A549 (cell line): ENCODE measurements around the gene CENPU. TPM values are rescaled to one million over a fixed set of nuclear protein-coding genes. Genes with fewer than 3 reads are reported as not detected.

Experiments
- ATAC-seq, 2 experiments: fragments of 200-7000 bp in 1 of 2; fragments of >200 bp in 1 of 2; cut with Nextera tagmentation in 1 of 2; cut with Tn5 transposase in 1 of 2; 3 replicates each; pipeline versions ENCODE4 v1.8.0 to v1.9.1; 2018 to 2020; ENCODE audit warnings: mild to moderate bottlenecking in 1 of 2, moderate library complexity in 1 of 2
- CTCF ChIA-PET: fragments of 300-600 bp; sonication (Branson Sonifier 250); formaldehyde crosslinking; extraction: SDS; loops from one replicate; lab custom pipeline; 2021; ENCODE audit warnings: antibody characterized with exemption, inconsistent platforms; lab: Yijun Ruan, JAX
- POLR2A ChIA-PET: fragments of 350-600 bp; formaldehyde crosslinking; extraction: SDS; loops from one replicate; lab custom pipeline; 2021; ENCODE audit warnings: antibody characterized with exemption, inconsistent platforms; lab: Yijun Ruan, JAX
- DNase-seq, 2 experiments: peaks; one replicate each; pipeline versions ENCODE4 v3.0.0 to v3.0.0-alpha.2; 2011 to 2016; ENCODE audit warnings: low read depth in 1 of 2, low spot score in 1 of 2
- FAIRE-seq: peaks from 2 replicates; lab custom pipeline; 2011; peaks lifted over from hg19 to GRCh38; lab: Jason Lieb, UNC
- H3K27ac ChIP-seq, 2 experiments: fragments of >200 bp; sonication (Bioruptor Twin); formaldehyde crosslinking; 3 replicates each; pipeline ENCODE4 v1.5.1; 2016 to 2017
- H3K4me1 ChIP-seq: fragments of >200 bp; sonication (Bioruptor Twin); formaldehyde crosslinking; 3 replicates; pipeline ENCODE4 v1.6.1; 2016
- H3K4me2 ChIP-seq: fragments of >200 bp; sonication (Bioruptor Twin); formaldehyde crosslinking; 3 replicates; pipeline ENCODE4 v1.6.1; 2016
- H3K4me3 ChIP-seq: fragments of >200 bp; sonication (Bioruptor Twin); formaldehyde crosslinking; 3 replicates; pipeline ENCODE4 v1.5.1; 2016
- H3K9me3 ChIP-seq: fragments of >200 bp; sonication (Bioruptor Twin); formaldehyde crosslinking; 3 replicates; pipeline ENCODE4 v1.6.1; 2016
- BHLHE40 ChIP-seq: IDR thresholded peaks from 2 replicates; pipeline ENCODE4 v1.6.1; 2012; ENCODE audit warnings: low read depth, low read length, inconsistent platforms
- CBX2 ChIP-seq: fragments of 200-600 bp; sonication (generic); IDR thresholded peaks from 2 replicates; pipeline ENCODE4 v1.6.1; 2016; ENCODE audit warnings: low read depth, mild to moderate bottlenecking, borderline replicate concordance
- CBX8 ChIP-seq: fragments of 200-600 bp; sonication (generic); IDR thresholded peaks from 2 replicates; pipeline ENCODE4 v1.6.1; 2016
- CHD2 ChIP-seq: fragments of 150-350 bp; IDR thresholded peaks from 2 replicates; pipeline ENCODE4 v1.6.1; 2014; ENCODE audit warnings: low read length; ENCODE audit not compliant: partially characterized antibody
- CHD4 ChIP-seq: fragments of 200-600 bp; sonication (generic); IDR thresholded peaks from 2 replicates; pipeline ENCODE4 v1.6.1; 2016; ENCODE audit warnings: antibody characterized with exemption, mild to moderate bottlenecking, borderline replicate concordance
- FOSB ChIP-seq: fragments of 250-450 bp; sonication (Bioruptor Pico); IDR thresholded peaks from 2 replicates; pipeline ENCODE4 v1.5.0; 2020; ENCODE audit warnings: mild to moderate bottlenecking, moderate library complexity
- GATA3 ChIP-seq: IDR thresholded peaks from 2 replicates; pipeline ENCODE4 v1.6.1; 2012; ENCODE audit warnings: borderline replicate concordance
- HOXB13 ChIP-seq: fragments of 250-450 bp; sonication (Bioruptor Pico); IDR thresholded peaks from 2 replicates; pipeline ENCODE4 v1.5.0; 2020; ENCODE audit warnings: low read depth, mild to moderate bottlenecking, moderate library complexity
- HOXB5 ChIP-seq: fragments of 250-450 bp; sonication (Bioruptor Pico); IDR thresholded peaks from 2 replicates; pipeline ENCODE4 v1.5.0; 2020; ENCODE audit warnings: mild to moderate bottlenecking, moderate library complexity
- JUN ChIP-seq, 2 experiments: fragments of >200 bp; sonication (Bioruptor Twin); formaldehyde crosslinking; IDR thresholded peaks; 2 replicates in 1 of 2; 3 replicates in 1 of 2; pipeline ENCODE4 v1.6.1; 2016 to 2017
- JUNB ChIP-seq: fragments of >200 bp; sonication (Bioruptor Twin); formaldehyde crosslinking; IDR thresholded peaks from 2 replicates; pipeline ENCODE4 v1.6.1; 2016
- MYC ChIP-seq: IDR thresholded peaks from 2 replicates; pipeline ENCODE4 v1.6.1; 2012; ENCODE audit warnings: mild to moderate bottlenecking, inconsistent platforms, low read length, improper control_type of control experiment, borderline replicate concordance
- NFE2L2 ChIP-seq: fragments of 150-350 bp; conservative IDR thresholded peaks from 2 replicates; pipeline ENCODE4 v1.6.1; 2014; ENCODE audit warnings: low read length
- NPAS2 ChIP-seq: fragments of 250-450 bp; sonication (Bioruptor Pico); IDR thresholded peaks from 2 replicates; pipeline ENCODE4 v1.8.0; 2022; ENCODE audit warnings: mild to moderate bottlenecking, moderate library complexity, borderline replicate concordance
- NR3C1 ChIP-seq: fragments of >200 bp; sonication (Bioruptor Twin); formaldehyde crosslinking; IDR thresholded peaks from 3 replicates; pipeline ENCODE4 v1.6.1; 2017
- PHF8 ChIP-seq: fragments of 200-600 bp; sonication (generic); IDR thresholded peaks from 2 replicates; pipeline ENCODE4 v1.6.1; 2016; ENCODE audit warnings: low read depth, mild to moderate bottlenecking, antibody characterized with exemption, moderate library complexity, borderline replicate concordance
- POLR2AphosphoS2 ChIP-seq: conservative IDR thresholded peaks from 2 replicates; pipeline ENCODE4 v1.6.1; 2012; ENCODE audit warnings: low read length, improper control_type of control experiment, inconsistent platforms
- RCOR1 ChIP-seq: fragments of 150-350 bp; IDR thresholded peaks from 2 replicates; pipeline ENCODE4 v1.6.1; 2014; ENCODE audit warnings: antibody characterized with exemption, low read length, low read depth
- ZFP36 ChIP-seq: fragments of 450-650 bp; IDR thresholded peaks from 2 replicates; pipeline ENCODE4 v1.6.1; 2014; ENCODE audit warnings: borderline replicate concordance; ENCODE audit not compliant: partially characterized antibody
- WGBS: methylation state at CpG from one replicate; pipeline ENCODE4 v1.1.6; 2017; ENCODE audit errors: missing lambda C conversion rate; 5-methylcytosine and 5-hydroxymethylcytosine counted together
- polyA plus RNA-seq, 4 experiments: library from polyadenylated mRNA; depleted of rRNA in 3 of 4; stranded (reverse); fragments of >200 nt; fragmentation: RNase III in 1 of 4; extraction: RNeasy Plus Mini Kit Qiagen cat#74134 plus additional on column Dnase treatment in 1 of 4; gene quantifications; 2 replicates in 3 of 4; 3 replicates in 1 of 4; pipeline ENCODE4 v1.2.3, GENCODE V29; 2011 to 2017
- TF ChIP-seq, protein P1 (sequence below): fragments of 200-600 bp; sonication (generic); IDR thresholded peaks from 2 replicates; pipeline ENCODE4 v1.6.1; 2016; ENCODE audit warnings: antibody characterized with exemption, mild to moderate bottlenecking, moderate library complexity
- TF ChIP-seq, protein P2 (sequence below): IDR thresholded peaks from 2 replicates; pipeline ENCODE4 v1.6.1; 2012
- TF ChIP-seq, protein P3 (sequence below): fragments of 450-650 bp; IDR thresholded peaks from 2 replicates; pipeline ENCODE4 v1.6.1; 2014; ENCODE audit warnings: antibody characterized with exemption
- TF ChIP-seq, protein P4 (sequence below): IDR thresholded peaks from 2 replicates; pipeline ENCODE4 v1.6.1; 2012

Gene CENPU
- polyA plus RNA-seq, 2 of the 4 experiments (the other 2 are of a cell fraction) = 22.9 to 28.4 TPM

- TF ChIP-seq HOXB5 (CRISPR knock-in tag) (no peak), ZFP36 (no peak), NPAS2 (CRISPR knock-in tag) (no peak), CBX8 (no peak), CHD4 (no peak), JUNB (no peak), FOSB (CRISPR knock-in tag) (no peak), JUN (IDR thresholded peaks at IDR 0.05) (no peak), PHF8 (no peak), CHD2 (no peak), NFE2L2 (no peak), CBX2 (no peak), GATA3 (no peak), MYC (no peak), HOXB13 (CRISPR knock-in tag) (no peak)
- TF ChIP-seq, protein P1, sequence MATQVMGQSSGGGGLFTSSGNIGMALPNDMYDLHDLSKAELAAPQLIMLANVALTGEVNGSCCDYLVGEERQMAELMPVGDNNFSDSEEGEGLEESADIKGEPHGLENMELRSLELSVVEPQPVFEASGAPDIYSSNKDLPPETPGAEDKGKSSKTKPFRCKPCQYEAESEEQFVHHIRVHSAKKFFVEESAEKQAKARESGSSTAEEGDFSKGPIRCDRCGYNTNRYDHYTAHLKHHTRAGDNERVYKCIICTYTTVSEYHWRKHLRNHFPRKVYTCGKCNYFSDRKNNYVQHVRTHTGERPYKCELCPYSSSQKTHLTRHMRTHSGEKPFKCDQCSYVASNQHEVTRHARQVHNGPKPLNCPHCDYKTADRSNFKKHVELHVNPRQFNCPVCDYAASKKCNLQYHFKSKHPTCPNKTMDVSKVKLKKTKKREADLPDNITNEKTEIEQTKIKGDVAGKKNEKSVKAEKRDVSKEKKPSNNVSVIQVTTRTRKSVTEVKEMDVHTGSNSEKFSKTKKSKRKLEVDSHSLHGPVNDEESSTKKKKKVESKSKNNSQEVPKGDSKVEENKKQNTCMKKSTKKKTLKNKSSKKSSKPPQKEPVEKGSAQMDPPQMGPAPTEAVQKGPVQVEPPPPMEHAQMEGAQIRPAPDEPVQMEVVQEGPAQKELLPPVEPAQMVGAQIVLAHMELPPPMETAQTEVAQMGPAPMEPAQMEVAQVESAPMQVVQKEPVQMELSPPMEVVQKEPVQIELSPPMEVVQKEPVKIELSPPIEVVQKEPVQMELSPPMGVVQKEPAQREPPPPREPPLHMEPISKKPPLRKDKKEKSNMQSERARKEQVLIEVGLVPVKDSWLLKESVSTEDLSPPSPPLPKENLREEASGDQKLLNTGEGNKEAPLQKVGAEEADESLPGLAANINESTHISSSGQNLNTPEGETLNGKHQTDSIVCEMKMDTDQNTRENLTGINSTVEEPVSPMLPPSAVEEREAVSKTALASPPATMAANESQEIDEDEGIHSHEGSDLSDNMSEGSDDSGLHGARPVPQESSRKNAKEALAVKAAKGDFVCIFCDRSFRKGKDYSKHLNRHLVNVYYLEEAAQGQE = no peak
- TF ChIP-seq, protein P2, sequence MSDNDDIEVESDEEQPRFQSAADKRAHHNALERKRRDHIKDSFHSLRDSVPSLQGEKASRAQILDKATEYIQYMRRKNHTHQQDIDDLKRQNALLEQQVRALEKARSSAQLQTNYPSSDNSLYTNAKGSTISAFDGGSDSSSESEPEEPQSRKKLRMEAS = no peak
- TF ChIP-seq, protein P3, sequence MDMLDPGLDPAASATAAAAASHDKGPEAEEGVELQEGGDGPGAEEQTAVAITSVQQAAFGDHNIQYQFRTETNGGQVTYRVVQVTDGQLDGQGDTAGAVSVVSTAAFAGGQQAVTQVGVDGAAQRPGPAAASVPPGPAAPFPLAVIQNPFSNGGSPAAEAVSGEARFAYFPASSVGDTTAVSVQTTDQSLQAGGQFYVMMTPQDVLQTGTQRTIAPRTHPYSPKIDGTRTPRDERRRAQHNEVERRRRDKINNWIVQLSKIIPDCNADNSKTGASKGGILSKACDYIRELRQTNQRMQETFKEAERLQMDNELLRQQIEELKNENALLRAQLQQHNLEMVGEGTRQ = no peak
- TF ChIP-seq, all 56 proteins: peak for 0
- DNase-seq (no peak), FAIRE-seq (no peak), ATAC-seq (no peak)
- 94% methylated on average over 5 of the region's 5 CpGs for WGBS
- H3K4me2 ChIP-seq = no peak overlapping the region
- H3K9me3 ChIP-seq = no peaks in the 10 kb centered on the region
- H3K4me3 ChIP-seq = no peak overlapping the region
- no peak overlapping the region for H3K27ac ChIP-seq
- no peaks in the 10 kb centered on the region for H3K4me1 ChIP-seq
- POLR2A ChIA-PET = no interaction called here
- CTCF ChIA-PET = no interaction called here
Observed at GRCh38 chr4:184675018-184675417, 58.9 kb downstream of the CENPU start.

- ChIA-PET POLR2A (no interaction called here), CTCF (no interaction called here)
- WGBS = 94% methylated on average over 4 of the region's 4 CpGs
- TF ChIP-seq NR3C1 = no peak
- no peak for TF ChIP-seq BHLHE40
- no peak for TF ChIP-seq NPAS2 (CRISPR knock-in tag)
- TF ChIP-seq, protein P4, sequence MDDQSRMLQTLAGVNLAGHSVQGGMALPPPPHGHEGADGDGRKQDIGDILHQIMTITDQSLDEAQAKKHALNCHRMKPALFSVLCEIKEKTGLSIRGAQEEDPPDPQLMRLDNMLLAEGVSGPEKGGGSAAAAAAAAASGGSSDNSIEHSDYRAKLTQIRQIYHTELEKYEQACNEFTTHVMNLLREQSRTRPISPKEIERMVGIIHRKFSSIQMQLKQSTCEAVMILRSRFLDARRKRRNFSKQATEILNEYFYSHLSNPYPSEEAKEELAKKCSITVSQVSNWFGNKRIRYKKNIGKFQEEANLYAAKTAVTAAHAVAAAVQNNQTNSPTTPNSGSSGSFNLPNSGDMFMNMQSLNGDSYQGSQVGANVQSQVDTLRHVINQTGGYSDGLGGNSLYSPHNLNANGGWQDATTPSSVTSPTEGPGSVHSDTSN = no peak
- no peak for TF ChIP-seq POLR2AphosphoS2
- no peak for TF ChIP-seq RCOR1
- FAIRE-seq (no peak), ATAC-seq (no peak), DNase-seq (no peak)
- Histone ChIP-seq H3K27ac (no peak overlapping the region), H3K4me1 (no peaks in the 10 kb centered on the region), H3K4me2 (no peak overlapping the region), H3K9me3 (no peaks in the 10 kb centered on the region), H3K4me3 (no peak overlapping the region)
Observed at GRCh38 chr4:184674011-184674410, 59.9 kb downstream of the CENPU start.
